C1 segment of cervical spinal cord (tissue), 14 donors: ENCODE results near the gene ENAH.
A peak's percentile ranks its signal among the peaks of the same experiment; 100 is the strongest.

Experiments used
- DNase-seq, 14 donors: peaks; one replicate each; lab custom pipeline; 2025; lab: John Stamatoyannopoulos, UW

The ENAH gene

DNA sequence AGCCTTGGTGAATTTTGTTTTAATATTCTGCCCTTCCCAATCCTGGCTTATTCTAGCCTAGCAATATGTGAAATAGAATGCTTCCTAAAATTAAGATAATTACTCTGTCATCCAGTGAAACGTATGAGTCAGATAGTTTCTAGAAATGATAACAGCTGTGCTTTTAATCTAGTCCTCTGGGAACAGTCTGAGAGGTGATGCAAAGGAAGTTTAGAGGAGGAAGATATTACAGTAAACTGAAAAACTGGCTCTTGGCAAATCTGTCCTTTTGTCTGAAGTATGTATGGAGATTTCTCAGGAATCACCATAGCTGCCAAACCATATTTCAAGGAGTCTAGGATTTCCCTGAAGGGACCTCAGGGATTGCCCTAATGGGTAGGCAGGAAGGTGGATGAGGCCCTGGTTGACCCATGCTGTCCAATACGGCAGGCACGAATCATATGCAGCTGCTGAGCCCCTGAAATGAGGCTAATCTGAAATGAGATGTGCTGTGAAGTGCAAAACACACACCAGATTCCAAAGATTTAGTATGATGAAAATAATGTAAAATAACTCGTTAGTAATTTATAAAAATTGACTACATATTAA lies 154.3 kb downstream of the ENAH start:
- DNase-seq = no peak

DNA sequence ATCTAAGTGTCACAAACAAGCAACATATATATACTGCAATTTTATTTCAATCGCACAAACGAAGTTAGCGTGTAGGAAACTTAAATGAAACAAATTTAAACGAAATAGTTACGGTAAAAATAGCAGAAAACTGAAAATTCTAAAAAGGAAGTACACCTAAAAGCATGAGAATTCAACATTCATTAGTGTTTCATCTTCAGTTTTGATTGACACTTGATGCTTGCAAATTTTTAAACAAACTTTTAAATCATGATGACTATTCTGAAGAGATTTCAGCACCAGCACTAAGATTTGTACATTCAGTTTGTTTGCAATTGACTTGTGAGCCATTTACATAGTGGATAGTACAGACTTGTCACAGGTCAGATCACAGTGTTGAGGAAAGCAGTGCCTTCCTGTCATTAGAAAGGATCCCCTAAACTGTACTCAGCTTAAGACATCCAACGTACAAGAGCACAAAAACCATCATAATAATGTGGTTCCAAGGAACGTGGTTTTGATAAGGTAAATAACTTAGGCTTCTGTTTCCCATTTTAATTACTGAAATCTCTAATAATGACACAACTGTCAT lies 158.0 kb downstream of the ENAH start:
- DNase-seq = no peak

DNA sequence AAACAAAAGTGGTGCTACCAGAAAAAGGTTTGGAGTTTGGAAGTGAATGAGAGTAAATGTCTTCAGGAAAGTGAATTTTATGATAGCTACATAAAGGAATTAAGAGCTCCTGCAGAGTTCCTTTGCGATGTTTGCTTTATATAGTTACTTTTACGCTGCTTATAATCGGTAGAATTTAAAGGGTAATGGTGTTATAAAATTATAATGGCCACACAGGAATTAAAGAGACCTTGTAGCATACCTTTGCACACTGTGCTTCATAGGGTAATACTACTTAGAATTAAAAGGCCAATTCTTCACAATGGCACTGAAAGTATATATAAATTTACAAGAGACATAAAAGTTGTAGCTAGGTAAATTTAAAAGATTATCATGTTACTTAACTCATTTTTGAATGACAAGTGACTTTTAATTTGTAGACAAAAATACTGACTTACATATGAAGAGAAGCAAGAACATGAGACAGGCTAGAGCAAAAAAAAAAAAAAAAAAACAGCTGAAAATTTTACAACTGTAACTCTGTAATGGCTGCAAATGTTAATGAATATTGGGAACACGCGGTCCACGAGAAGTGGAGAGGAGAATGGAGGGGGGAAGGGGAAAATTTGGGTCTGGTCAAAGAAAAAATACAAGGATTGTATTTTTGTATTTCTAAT lies 159.2 kb downstream of the ENAH start:
- no peak for DNase-seq

DNA sequence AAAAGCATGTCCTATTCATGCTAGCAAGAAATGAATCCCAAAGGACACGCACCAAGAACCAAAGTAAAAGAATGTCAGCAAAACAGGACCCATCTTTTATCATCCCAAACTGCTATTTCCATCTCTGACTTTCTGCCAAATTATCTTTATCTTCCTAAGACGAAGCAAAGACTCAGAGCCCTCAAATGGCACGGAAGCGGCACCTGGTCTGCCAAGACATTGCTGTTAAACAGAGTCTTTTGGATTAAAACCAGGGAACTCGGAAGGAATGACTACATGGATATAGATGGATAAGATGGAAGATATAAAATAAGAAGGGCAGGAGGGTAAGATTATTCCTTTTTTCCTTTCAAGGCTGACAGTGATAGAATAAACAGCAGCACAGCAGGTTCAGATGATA lies 164.2 kb downstream of the ENAH start:
- DNase-seq = no peak

DNA sequence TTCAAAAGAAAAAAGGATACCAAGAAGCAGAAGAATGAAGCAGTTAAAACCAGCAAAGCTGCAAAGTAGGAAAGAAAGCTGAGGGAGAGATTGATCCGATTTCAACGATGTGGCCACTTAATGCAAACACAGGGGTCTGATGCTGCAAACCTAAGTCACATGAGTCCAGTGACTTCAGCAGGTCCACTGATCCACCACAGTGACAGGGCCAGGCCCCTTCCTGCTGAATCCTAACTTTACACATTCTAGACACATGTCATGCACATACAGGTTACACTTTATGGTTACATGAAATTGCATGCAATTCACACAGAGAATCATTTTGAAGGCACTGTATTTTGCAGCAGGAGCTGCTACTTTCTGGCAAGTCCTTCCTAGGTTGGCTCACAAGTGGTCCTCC lies 166.1 kb downstream of the ENAH start:
- no peak for DNase-seq

DNA sequence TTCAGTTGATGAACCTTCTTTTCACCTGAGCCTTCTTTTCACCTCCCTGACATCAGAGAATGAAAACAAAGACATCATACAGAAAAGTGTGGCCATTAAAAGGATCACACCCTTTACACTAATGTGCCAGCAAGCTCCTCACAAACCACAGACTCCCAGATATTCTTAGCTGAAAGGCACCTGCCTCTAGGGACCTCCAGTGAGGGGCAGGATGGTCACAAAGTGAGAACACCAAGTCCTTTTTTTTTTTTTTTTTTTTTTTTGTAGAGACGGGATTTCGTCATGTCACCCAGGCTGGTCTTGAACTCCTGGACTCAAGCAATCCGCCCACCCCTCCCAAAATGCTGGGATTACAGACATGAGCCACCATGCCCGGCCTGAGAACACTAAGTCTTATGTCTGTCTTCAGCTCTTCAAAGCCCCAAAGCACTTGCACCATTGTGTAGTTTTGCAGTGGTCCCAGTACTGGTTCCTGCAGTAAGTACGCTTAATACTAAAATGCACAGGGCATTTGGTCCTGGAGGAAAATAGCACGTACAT lies 166.9 kb downstream of the ENAH start:
- DNase-seq = no peak

DNA sequence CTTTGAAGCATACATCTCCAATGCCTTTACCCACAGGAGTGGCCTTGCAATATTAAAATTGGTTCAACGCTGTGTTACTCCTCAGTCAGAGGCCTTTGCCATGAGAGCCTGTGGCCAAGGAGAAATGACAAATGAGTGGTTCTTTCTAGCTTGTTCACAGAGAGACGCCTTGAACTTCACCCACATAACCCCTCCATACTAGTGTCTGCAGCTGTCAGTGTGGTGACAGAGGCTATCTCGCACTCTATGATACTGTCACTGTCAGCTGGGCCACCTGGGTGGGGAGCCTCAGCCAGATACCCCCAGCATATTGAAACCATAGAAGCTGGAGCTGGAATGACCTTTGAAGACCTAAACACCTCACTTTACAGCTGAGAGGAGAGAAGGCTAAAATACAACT lies 167.7 kb downstream of the ENAH start:
- DNase-seq = no peak

DNA sequence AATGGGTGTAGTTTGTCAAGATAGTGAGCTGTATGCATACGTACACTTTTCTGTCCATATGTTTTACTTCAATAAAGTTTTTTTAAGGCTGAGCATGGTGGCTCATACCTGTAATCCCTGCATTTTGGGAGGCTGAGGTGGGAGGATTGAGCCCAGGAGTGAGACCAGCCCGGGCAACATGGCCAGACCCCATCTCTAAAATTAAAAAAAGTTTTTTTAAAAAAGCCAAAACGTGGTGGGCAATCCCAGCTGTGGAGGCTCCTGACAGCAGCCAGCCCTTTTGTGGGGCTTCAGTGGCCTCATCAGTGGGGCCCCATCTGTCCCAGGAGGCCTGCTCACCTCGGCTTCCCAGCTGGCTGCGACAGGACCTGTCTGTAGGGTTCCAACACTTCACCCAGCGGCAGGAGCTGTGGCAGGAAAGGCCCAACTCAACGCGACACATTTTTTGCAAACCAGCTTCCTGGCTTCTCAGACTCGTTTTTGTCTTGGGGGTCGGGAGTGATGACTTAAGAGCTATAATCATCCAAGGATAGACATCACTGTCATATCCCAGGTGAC lies 168.2 kb downstream of the ENAH start:
- no peak for DNase-seq

DNA sequence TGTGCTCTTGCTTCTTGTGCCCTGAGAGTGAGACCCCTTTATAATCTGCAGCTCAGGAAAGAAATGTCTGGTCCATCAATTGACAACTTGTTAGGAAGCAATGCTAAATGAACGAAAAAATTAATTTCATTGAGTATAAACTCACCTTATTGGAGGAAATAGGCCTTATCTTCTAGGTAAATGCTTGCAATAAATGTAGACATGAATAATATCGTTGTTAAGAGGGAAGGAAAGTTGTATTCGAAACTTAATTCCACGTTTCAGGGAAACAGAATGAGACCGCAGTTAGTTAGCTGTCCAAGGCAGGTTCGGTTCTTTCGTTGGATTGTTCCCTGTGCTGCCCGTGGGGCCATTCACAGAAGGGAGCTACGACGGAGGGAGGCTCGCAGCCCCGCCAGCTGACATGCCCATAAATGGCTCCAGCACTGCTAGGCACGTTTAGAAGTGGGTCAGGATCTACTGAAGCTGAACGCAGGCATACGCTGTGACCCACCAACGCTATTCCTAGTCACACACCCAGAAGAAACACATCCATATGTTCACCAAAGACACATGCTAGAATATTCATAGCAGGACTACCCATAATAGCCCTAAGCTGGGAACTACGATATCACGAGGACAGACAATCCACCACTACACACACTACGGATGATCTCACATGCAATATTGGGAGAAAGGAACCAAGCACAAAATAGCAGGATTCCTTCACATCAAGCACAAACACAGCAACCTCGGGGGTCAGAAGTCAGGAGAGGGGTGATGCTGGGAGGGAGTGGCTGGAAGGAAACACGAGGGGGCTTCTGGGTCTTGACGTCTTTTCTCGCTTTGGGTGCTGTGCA lies 168.9 kb downstream of the ENAH start:
- DNase-seq = no peak

DNA sequence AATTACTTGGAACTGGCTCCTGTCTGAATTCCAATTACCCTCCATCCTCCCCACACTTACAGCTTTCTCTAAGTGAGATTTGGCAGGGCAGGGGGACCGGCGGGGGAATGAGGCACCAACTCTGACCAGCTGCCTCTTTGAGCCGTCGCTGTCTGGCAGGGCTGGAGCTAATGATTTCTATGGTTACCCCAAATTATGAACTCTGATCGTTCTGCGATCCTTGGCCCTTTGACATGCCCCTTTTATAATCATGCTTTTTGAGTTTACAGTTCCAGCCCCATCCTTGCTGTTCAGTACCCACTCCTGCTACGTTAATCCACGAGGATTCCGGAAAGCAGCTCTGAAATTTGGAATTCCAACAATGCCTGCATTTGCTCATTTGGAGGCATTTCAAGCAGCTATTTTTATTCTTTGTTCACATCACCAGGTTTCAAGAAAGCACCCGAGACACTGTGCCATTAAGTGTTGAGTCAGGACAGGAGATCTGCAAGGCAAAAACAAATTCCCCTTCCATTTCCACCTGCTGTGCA lies 170.4 kb downstream of the ENAH start:
- DNase-seq = peak in 1 of 14 donors; percentile 23

DNA sequence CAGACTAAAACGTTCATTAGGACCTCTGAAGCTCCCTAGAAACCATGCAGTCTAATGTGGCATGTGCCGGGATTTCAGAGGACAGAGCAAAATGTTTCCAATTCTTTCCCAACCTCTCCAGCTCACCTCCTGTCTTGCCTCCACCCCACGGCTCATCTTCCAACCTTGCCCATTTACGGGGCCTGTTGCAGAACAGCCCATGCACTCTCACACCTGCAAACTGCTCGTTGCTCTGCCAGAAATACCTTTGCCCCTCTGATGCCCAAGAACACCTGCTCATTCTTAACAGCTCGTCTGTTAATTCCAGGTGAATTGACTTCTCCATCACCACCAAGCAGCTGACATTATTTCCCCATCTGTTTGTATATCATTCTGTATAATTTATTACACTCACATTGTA lies 171.2 kb downstream of the ENAH start:
- DNase-seq = no peak

DNA sequence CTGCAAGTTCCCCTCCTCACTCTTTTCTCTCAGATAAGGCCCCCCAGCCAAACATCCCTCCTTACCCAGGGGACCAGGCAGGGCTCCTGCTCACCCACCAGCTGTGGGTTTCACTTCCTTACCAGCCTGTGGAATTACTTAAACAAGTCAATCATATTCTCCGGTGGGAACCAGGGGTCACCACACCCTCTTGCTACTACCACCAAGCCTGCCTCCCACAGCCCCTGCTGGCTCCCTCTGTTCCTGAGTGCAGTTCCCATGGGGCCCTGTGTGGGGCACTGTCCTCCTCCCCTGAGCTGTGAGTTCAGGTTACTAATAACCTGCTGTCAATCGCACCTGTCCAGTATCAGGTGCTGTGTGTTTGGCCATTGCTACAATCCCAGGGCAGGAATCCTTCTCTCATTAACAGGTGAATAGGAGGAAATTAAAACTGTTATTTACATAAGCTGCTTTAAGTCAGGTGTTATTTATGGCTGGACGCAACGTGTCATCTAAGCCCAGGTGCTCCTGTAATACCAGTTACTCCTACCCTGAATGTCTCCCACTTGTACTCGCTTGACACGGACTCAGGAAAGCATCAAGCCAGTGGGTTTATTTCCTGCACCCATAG lies 172.0 kb downstream of the ENAH start:
- DNase-seq = no peak

DNA sequence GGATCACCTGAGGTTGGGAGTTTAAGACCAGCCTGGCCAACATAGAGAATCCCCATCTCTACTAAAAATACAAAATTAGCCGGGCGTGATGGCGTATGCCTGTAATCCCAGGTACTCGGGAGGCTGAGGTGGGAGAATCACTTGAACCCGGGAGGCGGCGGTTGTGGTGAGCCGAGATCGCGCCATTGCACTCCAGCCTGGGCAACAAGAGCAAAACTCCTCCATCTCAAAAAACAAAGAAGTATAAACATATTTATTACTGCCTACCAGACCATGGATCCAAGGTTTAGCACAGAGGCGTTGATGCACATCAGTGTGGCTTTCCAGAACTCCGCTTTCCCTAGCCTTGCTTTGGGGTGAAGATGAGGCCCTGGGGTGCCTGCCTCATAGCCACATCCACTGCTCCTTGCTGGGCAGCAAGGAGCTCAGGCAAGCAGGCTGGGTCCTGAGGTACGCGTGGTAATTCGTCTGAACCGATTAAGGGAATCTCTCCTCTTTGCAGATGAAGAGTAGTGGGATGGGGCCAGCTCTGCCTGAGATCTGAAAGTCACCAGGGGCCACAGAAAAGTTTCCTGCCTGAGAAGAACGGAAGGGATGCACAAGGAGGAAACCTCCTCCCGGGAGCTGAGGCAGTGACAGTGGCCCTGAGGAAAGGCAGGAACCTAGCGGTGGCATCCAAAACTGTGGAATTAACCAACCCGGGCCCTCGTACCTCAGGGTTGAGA lies 172.8 kb downstream of the ENAH start:
- no peak for DNase-seq

DNA sequence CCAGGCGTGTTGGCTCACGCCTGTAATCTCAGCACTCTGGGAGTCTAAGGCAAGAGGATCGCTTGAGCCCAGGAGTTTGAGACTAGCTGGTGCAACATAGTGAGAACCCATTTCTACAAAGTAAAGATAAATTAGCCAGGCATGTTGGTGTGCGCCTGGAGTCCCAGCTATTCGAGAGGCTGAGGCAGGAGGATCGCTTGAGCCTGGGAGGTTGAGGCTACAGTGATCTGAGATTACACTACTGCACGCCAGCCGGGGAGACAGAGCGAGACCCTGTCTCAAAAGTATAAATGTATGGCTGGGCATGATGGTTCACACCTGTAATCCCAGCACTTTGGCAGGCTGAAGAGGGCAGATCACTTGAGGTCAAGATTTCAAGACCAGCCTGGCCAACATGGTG lies 173.6 kb downstream of the ENAH start:
- DNase-seq = no peak

DNA sequence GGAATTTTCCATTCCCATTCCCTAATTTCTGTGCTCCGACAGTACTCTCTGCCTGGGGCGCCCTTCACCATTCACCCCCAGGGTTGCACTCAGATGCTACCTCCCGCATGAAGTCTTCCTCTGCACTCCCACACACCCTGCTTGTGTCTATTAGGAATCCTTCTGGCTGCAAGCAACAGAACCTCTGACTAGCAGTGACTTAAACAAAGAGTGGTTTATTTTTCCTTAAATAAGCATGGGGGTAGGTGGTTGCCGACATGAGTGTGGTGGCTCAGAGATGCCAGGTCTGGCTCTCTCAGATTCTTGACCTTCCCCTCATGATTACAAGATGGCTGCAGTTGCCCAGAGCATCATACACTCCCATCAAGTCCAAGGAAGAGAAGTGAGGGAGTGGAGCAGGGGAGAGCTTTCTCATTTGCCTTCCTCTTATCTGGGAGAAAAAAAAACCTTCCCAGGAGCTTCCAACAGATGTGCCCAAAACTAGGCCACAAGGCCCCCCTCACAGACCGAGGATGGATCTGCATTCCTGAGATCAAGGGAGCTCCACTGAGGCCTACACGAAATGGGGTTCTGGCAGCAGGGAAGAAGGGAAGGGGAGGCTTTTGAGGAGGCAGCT lies 175.5 kb downstream of the ENAH start:
- DNase-seq = no peak

DNA sequence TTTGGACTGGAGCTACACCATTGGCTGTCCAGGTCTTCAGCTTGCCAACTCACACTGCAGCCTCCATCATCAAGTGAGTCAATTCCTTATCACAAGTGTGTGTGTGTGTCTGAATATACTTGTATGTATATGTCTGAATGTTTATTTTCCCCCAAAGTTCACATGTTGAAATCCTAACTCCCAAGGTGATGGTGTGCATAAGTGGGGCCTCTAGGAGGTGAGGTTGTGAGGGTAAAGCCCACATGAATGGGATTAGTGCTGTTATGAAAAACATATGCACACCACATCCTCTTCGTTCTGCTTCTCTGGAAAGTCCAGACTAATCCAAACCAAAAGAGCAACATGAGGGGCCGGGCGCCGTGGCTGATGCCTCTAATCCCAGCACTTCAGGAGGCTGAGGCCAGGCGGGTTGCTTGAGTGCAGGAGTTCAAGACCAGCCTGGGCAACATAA lies 176.4 kb downstream of the ENAH start:
- no peak for DNase-seq

DNA sequence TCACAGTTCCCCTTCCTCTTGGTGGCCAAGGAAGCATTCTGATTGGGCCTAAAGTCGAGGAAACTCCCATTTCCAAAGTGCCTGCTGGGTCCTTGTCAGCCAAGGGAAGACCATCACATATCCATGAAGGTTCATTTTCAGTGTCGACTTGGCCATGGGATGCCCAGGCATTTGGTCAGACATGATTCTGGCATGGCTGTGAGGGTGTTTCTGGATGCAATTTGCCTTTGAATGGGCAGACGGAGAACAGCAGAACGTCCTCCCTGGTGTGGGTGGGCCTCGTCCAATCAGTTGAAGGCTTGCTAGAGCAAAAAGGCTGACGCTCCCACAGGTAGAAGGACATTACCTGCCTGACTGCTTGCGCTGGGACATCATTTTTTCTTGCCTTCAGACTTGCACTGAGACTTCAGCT lies 176.8 kb downstream of the ENAH start:
- DNase-seq = no peak

DNA sequence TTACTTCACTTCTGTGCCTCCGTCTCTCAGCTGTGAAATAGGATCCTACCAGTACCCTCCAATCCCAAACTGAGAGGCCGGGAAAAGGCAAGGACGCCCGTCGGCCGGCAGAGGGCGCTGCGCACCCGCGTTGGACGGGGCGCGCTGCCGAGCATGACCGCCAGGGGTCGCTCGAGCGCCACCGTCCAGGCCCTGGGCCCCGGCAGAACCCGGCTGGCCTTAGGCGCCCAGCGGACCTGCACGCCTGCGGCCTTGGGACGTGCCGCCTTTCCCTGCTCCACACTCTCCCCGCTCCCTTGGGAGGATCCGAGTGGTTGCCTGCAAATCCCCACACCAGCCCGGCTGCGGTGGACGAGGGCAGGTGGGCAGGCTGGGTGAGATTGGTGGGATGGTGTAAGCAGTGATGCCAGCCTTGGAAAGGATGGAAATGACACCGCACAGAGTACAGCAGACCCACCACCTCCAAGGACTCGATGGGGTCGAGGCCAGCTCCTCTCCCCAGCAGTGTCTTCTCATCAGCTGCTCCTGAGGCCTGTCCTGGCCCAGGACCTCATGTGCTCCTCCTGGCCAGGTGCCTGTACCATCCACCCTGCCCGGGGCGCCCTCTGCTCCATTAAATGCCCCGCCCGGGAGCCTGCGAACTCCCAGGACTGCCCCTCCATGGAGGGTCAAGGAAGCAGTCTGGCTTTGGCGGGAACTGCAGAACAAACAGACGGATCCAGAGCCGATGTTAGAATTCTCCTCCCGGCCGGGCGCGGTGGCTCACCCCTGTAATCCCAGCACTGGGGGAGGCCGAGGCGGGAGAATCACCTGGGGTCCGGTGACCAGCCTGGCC lies 177.7 kb downstream of the ENAH start:
- DNase-seq = peak in 12 of 14 donors; percentile 43 to 90 (median 70)

DNA sequence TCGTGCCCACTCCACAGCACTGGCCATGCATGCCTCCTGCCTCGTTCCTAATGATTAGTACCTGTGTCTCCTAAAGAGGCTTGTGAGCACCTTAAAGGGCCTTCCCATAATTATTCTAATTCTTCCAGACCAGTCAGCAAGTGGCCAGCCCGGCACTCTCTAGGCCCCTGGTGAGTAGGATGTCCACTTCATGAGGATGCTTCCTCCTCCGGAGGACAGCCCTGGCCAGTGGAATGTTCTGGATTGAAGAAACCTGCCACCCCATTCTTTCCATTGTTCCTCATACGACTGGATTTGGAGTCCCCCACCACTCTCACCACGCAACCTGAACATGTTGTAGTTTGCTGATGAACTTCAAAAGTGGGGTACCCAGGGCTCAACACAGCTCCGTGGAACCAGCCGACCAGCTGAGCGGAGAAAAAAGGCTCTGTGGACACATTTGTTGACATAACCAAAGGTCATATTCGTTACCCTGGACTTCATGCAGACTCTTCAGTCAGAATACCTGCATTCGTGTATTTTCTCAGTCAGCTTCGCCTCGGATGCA lies 178.4 kb downstream of the ENAH start:
- DNase-seq = no peak
